Measurements from ENCODE around the gene CYP4F8.

CYP4F8 gene

DNA sequence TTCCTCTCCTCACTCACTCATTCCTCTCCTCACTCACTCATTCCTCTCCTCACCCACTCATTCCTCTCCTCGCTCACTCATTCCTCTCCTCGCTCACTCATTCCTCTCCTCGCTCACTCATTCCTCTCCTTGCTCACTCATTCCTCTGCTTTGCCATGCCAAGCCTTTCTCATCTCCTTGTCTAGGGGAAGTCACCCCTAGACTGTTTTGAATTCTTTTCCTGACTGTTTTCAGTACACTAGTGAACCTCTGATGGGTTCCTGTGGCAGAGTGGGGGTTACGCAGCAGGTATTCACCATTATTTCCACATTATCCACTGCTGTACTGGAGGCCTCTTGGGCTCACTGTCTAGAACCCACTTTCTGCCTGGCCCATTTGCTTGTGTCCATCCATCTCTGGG is 1.2 kb downstream of the CYP4F8 start:
- DNase-seq (ENCODE audit: low read depth in 2 of 2, low spot score in 1 of 2): no peak

DNA sequence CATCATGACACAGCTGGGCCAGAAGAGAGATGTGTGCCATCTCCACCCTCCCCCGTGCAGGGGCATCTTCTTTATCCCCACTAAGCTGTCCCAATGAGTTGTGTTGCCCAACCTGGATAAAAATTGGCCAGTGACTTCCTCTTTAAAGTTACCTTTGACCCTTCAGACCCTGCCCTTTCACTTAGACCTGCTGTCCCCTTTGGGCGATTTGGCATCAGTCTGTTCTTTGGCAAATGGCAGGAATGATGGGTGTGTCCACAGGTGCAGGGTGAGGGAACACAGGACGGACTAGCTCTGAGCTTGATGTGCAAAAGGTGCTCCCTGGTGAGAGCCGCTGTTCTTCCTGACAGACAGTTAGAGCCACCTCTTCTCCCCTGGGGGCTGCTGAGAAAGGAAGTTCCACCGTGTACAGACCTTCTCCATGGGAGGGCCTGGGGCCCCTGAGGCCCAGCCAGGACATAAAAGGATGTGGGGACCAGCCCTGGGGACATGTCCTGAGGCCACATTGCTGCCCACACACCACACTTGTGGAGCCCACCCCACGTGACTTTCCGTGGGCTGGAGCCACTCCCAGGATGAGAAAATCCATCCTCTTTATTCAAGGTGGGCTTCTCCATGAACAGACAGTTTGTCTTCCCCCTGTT is 1.7 kb downstream of the CYP4F8 start:
- DNase-seq (ENCODE audit: low read depth in 2 of 2, low spot score in 1 of 2): no peak

- DNase-seq (ENCODE audit: low read depth in 2 of 2, low spot score in 1 of 2): no peak
These were observed 3.3 kb downstream of the CYP4F8 start for GRCh38 chr19:15618321-15618720.

GRCh38 chr19:15621801-15622200 is 6.8 kb downstream of the CYP4F8 start:
- DNase-seq (ENCODE audit: low read depth in 2 of 2, low spot score in 1 of 2): no peak

GRCh38 chr19:15622991-15623390 is 8.0 kb downstream of the CYP4F8 start:
- DNase-seq (ENCODE audit: low read depth in 2 of 2, low spot score in 1 of 2): no peak

DNA sequence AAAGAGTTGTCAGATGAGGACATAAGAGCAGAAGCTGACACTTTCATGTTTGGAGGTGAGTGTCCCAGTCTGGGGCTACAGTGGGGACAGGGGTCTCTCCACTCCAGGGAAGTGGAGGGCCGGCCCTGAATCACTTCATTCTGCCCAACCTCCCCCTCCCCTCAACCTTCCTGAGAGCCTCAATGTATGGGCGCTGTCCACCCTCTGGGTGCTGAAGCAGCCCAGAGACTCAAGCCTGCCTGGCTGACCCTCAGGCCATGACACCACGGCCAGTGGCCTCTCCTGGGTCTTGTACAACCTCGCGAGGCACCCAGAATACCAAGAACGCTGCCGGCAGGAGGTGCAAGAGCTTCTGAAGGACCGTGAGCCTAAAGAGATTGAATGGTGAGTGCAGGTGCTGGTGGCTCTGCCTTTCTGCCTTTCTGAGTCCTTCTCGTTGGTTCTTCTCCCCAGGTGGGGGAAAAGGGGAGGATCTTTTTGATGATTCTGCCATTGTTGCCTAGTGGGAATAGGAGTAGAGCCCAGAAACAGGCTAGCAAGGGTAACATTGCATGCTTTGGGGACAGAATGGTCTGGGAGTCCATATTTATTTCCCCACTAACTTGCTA is 8.8 kb downstream of the CYP4F8 start:
- DNase-seq (ENCODE audit: low read depth in 2 of 2, low spot score in 1 of 2): no peak

GRCh38 chr19:15628236-15629002 is 13.4 kb downstream of the CYP4F8 start:
- no peak for DNase-seq (ENCODE audit: low read depth in 2 of 2, low spot score in 1 of 2)

GRCh38 chr19:15629003-15629880 is 14.2 kb downstream of the CYP4F8 start:
- DNase-seq (ENCODE audit: low read depth in 2 of 2, low spot score in 1 of 2): peak; percentile 84 to 90

- no peak for DNase-seq (ENCODE audit: low read depth in 2 of 2, low spot score in 1 of 2)
These were observed 16.8 kb downstream of the CYP4F8 start for GRCh38 chr19:15631817-15632216.

- DNase-seq (ENCODE audit: low read depth in 2 of 2, low spot score in 1 of 2): no peak
These were observed 18.2 kb downstream of the CYP4F8 start for GRCh38 chr19:15633082-15633835.

DNA sequence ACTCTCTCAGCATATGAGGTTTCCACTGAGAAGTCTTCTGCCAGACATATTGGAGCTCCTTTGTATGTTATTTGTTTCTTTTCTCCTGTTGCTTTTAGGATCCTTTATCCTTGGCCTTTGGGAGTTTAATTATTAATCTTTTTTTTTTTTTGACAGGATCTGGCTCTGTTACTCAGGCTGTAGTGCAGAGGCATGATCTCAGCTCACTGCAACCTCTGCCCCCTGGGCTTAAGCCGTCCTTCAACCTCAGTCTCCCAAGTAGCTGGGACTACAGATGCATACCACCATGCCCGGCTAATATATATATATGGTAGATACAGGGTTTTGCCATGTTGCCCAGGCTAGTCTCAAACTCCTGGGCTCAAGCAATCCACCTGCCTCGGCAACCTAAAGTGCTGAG is 19.1 kb downstream of the CYP4F8 start:
- DNase-seq (ENCODE audit: low read depth in 2 of 2, low spot score in 1 of 2): no peak

DNA sequence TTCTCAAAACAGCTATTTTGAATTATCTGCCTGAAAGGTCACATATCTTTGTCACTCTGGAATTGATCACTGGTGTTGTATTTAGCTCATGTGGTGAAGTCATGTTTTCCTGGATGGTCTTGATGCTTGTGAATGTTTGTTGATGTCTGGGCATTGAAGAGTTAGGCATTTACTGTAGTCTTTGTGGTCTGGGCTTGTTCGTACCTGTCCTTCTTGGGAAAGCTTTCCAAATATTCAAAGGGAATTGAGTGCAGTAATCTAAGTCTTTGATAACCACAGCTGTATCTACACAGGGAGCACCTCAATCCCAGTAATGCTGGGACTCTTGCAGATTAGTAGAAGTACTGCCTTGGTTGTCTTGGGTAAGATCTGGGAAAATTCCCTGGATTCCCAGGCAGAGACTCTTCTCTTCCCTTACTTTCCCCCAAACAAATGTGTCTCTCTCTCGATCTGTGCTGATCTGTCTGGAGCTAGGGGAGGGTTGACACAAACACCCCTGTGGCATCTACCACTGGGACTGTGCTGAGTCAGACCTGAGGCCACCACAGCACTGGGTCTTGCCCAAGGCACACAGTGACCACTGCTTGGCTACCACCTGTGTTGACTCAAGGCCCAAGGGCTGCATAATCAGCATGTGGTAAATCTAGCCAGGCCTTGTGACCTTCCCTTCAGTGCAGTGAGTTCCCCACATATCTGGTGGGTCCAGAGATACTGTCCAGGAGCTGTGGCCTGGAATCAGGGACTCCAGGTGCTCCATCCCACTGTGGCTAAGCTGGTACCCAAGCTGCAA is 20.2 kb downstream of the CYP4F8 start:
- DNase-seq (ENCODE audit: low read depth in 2 of 2, low spot score in 1 of 2): no peak

DNA sequence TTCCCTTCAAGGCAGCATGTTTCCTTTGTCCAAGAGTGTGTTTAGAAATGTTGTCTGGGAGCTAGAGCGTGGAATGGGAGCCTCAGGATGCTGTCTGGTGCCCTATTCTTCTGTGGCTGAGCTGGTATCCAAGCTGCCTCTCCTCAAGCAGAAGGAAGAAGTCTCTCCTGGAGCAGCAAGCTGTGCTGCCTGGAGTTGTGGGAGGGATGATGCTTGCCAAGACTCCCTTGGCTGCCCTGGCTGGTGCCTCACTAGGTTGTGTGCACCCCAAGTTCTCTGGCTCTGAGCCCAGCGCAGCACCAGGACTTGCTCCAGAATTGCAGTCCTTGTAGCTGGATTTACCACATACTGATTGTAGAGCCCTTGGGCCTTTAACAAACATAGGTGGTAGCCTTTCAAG is 21.0 kb downstream of the CYP4F8 start:
- DNase-seq (ENCODE audit: low read depth in 2 of 2, low spot score in 1 of 2): no peak

GRCh38 chr19:15639596-15639995 is 24.6 kb downstream of the CYP4F8 start:
- no peak for DNase-seq (ENCODE audit: low read depth in 2 of 2, low spot score in 1 of 2)

- DNase-seq (ENCODE audit: low read depth in 2 of 2, low spot score in 1 of 2): no peak
These were observed 25.4 kb downstream of the CYP4F8 start, which contains the start of gene CYP4F3 for GRCh38 chr19:15640294-15640903. TSS of gene CYP4F3 (plus strand) at chr19:15640897. CDS start at chr19:15641416, 519 bp downstream.

- DNase-seq (ENCODE audit: low read depth in 2 of 2, low spot score in 1 of 2): no peak
These were observed 26.0 kb downstream of the CYP4F8 start for GRCh38 chr19:15640904-15641597.

- DNase-seq (ENCODE audit: low read depth in 2 of 2, low spot score in 1 of 2): no peak
These were observed 27.0 kb downstream of the CYP4F8 start for GRCh38 chr19:15641901-15642491.

DNA sequence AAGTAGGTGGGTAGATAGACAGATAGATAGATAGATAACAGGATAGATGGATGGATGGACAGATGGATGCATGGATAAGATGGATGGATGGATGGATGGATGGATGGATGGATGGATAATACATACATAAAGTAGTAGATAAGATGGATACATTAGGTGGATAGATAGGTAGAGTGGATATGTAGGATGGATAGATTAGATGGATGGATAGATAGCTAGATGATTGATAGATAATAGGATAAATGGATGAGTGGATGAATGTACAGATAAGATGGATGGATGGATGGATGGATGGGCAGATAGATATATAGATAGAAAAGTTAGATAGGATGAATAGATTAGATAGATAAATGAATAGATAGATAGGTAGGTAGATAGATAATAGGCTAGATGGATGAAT is 27.8 kb downstream of the CYP4F8 start:
- no peak for DNase-seq (ENCODE audit: low read depth in 2 of 2, low spot score in 1 of 2)
